WI38 (cell line): ENCODE results near the gene BARHL2.

Source experiments
- H3K4me3 ChIP-seq: 2 replicates; pipeline ENCODE4 v1.5.1; 2011; ENCODE audit warnings: low read depth, mild to moderate bottlenecking, control low read depth, low read length
- CTCF ChIP-seq: IDR thresholded peaks from 2 replicates; pipeline ENCODE4 v1.5.1; 2012; ENCODE audit warnings: low read depth, mild to moderate bottlenecking, control low read depth, low read length

Gene BARHL2

GRCh38 chr1:90718411-90719329 is 1.6 kb upstream of the BARHL2 start:
- H3K4me3 ChIP-seq, result no peak overlapping the region
- TF ChIP-seq CTCF, result no peak

DNA sequence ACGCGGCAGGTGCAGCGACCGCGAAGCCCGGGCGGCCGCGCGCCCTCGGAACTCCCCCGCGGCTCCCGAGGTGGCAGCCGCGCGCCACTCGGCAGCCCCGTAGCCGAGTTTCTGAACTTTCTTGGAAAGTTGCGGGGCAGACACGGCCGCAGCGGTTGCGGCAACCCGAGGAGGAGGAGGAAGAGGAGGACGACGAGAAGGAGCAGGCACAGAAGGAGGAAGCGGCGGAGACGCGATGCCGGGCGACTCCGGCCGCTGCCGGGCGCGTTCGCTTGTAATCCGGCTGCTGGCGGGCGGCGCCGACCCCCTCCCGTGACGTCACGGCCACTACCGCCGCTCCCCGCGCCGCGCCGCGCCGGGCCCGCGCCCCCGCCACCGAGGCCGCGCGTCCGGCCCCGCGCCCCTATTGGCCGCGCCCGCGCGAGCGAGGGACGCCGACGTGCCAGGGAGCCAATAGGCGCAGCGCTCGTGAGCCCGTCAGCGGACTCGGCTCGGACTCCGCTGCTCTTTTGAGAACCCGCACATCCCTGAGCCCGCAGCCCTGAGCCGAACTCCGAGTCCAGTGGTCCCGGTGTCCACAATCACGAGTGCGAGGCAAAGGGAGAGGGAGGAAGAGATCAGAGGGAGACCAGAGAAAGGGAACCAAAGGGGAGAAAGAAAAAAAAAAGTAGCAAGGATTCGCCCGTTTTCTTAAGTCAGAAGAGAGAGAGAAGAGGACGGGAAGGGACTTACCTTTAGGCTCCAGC is 736 bp upstream of the BARHL2 start:
- no peak for TF ChIP-seq CTCF
- no peak overlapping the region for H3K4me3 ChIP-seq

DNA sequence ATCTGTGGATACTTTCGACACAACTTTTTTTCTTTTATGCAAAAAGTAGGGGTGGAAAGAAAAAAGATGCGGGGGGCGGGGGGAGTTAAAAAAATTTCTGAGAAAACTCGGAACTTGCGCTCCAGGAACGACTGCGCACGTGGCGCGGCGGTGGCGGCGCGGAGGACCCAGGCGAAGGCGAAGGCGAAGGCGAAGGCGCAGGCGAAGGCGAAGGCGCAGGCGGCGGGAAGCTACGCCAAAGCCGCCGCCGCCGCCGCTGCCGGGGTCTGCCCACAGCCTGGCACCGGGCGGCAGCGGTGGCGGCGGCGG is 208 bp upstream of the BARHL2 start:
- no peak for TF ChIP-seq CTCF
- H3K4me3 ChIP-seq, result no peak overlapping the region

DNA sequence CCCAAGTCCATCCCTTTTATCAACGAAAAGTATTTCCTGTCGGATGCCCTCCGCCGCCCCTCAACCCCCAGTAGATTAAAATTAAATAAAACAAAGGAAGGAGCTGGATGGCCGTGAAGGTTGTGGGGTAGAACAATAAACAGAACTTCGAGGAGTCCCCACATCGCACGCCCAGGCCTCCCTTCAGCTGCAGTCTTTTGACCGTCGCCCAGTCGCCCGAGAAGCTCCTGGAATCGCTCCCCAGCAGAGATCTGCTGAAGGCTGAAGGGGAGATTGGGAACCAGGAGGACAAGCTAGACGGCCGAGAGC is 905 bp downstream of the BARHL2 start:
- no peak overlapping the region for H3K4me3 ChIP-seq
- no peak for TF ChIP-seq CTCF

DNA sequence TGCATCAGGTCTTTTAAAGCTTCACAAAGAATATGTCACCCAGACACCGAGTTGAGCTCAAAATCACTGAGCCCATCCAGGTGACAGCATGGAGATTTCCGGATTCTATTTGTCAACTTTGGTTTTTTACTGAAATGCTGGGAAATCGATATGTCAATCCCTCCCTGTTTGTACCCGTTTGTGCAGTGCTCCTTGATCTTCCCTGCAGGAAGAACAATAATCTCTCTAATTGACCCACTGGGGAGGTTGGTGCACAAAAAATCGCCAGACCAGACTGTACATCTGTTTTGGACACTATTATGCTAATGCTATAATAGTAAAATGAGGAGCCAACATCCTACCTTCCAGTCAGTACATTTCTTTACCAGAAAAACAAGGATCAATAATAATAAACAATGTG is 1.8 kb downstream of the BARHL2 start:
- TF ChIP-seq CTCF, result no peak
- no peak overlapping the region for H3K4me3 ChIP-seq

DNA sequence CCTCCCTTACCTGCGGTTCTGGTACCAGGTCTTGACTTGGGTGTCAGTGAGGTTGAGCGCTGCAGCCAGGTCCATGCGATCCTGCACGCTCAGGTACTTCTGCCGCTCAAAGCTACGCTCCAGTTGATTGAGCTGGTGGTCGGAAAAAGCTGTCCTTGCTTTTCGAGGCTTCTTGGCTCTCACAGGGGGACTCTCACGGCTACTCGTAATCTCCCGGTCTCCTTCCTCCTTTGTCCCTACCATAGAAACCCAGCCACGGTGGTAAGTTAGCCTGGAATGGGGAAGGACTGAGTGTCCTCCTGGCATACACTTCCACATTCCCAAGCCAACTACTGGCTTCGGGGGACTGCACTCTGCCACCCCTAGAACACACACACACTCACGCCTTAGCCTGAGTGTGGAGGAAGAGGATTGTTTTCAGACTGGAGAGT is 2.6 kb downstream of the BARHL2 start:
- no peak overlapping the region for H3K4me3 ChIP-seq
- TF ChIP-seq CTCF, result no peak

GRCh38 chr1:90713741-90714509 is 3.2 kb downstream of the BARHL2 start:
- TF ChIP-seq CTCF, result no peak
- no peak overlapping the region for H3K4me3 ChIP-seq
